ENCODE results near the gene NELFE. TPM values are rescaled to one million over a fixed set of nuclear protein-coding genes. Genes with fewer than 3 reads are reported as not detected.

The NELFE gene
- total RNA-seq, 1 experiment from 2014 or later, result 73.8 TPM

DNA sequence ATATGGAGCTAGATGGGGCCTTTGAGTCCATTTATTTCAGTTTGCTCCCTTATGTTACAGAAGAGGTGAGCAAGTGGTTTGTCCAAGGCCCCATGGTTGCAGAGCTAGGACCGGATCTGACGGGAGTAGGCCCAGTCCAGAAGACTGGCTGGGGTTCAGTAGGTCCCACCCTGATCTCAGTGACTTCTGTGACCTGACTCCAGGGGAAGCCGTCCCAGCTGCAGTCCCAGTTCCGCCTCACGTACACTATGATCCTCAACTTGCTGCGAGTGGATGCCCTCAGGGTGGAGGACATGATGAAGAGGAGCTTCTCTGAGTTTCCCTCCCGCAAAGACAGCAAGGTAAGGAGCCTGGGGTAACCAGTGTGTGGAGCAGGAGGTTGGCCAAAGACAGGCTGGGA, 7.7 kb upstream of the NELFE start:
- CTCF ChIA-PET, result interaction anchor here (1.8 kb wide), 1 partner anchor 14 kb away, joined by 6 read pairs; no protein-coding TSS in a partner anchor
- POLR2A ChIA-PET, result interaction anchor here (0.7 kb wide), 1 partner anchor 184 kb away, joined by 3 read pairs; no protein-coding TSS in a partner anchor
- H3K36me3 Mint-ChIP-seq, result peaks cover 63% of the 10 kb centered on the region

DNA sequence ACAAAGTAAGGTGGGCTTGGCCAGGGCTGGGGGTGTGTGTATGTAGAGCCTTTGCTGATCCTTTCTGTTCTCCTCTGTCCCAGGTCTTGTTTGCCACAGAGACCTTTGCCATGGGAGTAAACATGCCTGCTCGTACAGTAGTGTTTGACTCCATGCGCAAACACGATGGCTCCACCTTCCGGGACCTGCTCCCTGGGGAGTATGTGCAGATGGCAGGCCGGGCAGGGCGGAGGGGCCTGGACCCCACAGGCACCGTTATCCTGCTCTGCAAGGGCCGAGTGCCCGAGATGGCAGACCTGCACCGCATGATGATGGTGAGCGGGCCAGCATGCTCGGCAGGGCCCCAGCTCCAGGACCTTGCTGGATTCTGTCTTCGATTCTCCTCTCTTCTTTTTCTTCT, 6.9 kb upstream of the NELFE start:
- ATAC-seq, result no peak
- peaks cover 71% of the 10 kb centered on the region for H3K36me3 Mint-ChIP-seq
- POLR2A ChIA-PET, result no interaction called here
- CTCF ChIA-PET, result no interaction called here
- H3K4me3 Mint-ChIP-seq, result no peak overlapping the region
- no peak for DNase-seq (ENCODE audit: low spot score)
- no peaks in the 10 kb centered on the region for H3K9me3 Mint-ChIP-seq
- no peak overlapping the region for H3K27ac Mint-ChIP-seq
- no peaks in the 10 kb centered on the region for H3K4me1 Mint-ChIP-seq
- TF ChIP-seq, protein P1, sequence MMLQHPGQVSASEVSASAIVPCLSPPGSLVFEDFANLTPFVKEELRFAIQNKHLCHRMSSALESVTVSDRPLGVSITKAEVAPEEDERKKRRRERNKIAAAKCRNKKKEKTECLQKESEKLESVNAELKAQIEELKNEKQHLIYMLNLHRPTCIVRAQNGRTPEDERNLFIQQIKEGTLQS (CRISPR knock-in tag; conservative IDR thresholded peaks at IDR 0.05), result no peak
- TF ChIP-seq, protein P2, sequence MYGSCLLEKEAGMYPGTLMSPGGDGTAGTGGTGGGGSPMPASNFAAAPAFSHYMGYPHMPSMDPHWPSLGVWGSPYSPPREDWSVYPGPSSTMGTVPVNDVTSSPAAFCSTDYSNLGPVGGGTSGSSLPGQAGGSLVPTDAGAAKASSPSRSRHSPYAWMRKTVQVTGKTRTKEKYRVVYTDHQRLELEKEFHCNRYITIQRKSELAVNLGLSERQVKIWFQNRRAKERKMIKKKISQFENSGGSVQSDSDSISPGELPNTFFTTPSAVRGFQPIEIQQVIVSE (CRISPR knock-in tag; IDR thresholded peaks at IDR 0.05; ENCODE audit: borderline replicate concordance), result no peak
- TF ChIP-seq ATF2 (CRISPR knock-in tag; IDR thresholded peaks at IDR 0.05; ENCODE audit: borderline replicate concordance, low read depth) (no peak), CREM (CRISPR knock-in tag; IDR thresholded peaks at IDR 0.05) (no peak), ZNF416 (CRISPR knock-in tag; IDR thresholded peaks at IDR 0.05) (no peak), JAZF1 (CRISPR knock-in tag; IDR thresholded peaks at IDR 0.05) (no peak)
- H3K27me3 Mint-ChIP-seq (ENCODE audit: low read depth), result no peaks in the 10 kb centered on the region

More for the DNA sequence above, 7.7 kb upstream of the NELFE start:
- no peak overlapping the region for H3K27ac Mint-ChIP-seq
- H3K4me1 Mint-ChIP-seq, result no peaks in the 10 kb centered on the region
- TF ChIP-seq, protein P3, sequence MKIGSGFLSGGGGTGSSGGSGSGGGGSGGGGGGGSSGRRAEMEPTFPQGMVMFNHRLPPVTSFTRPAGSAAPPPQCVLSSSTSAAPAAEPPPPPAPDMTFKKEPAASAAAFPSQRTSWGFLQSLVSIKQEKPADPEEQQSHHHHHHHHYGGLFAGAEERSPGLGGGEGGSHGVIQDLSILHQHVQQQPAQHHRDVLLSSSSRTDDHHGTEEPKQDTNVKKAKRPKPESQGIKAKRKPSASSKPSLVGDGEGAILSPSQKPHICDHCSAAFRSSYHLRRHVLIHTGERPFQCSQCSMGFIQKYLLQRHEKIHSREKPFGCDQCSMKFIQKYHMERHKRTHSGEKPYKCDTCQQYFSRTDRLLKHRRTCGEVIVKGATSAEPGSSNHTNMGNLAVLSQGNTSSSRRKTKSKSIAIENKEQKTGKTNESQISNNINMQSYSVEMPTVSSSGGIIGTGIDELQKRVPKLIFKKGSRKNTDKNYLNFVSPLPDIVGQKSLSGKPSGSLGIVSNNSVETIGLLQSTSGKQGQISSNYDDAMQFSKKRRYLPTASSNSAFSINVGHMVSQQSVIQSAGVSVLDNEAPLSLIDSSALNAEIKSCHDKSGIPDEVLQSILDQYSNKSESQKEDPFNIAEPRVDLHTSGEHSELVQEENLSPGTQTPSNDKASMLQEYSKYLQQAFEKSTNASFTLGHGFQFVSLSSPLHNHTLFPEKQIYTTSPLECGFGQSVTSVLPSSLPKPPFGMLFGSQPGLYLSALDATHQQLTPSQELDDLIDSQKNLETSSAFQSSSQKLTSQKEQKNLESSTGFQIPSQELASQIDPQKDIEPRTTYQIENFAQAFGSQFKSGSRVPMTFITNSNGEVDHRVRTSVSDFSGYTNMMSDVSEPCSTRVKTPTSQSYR (CRISPR knock-in tag; IDR thresholded peaks at IDR 0.05), result no peak
- TF ChIP-seq, protein P2 (CRISPR knock-in tag; IDR thresholded peaks at IDR 0.05; ENCODE audit: borderline replicate concordance), result no peak
- no peak for TF ChIP-seq CREM (CRISPR knock-in tag; IDR thresholded peaks at IDR 0.05)
- H3K9me3 Mint-ChIP-seq, result no peaks in the 10 kb centered on the region
- no peaks in the 10 kb centered on the region for H3K27me3 Mint-ChIP-seq (ENCODE audit: low read depth)
- ATAC-seq, result no peak
- H3K4me3 Mint-ChIP-seq, result no peak overlapping the region
- no peak for DNase-seq (ENCODE audit: low spot score)

DNA sequence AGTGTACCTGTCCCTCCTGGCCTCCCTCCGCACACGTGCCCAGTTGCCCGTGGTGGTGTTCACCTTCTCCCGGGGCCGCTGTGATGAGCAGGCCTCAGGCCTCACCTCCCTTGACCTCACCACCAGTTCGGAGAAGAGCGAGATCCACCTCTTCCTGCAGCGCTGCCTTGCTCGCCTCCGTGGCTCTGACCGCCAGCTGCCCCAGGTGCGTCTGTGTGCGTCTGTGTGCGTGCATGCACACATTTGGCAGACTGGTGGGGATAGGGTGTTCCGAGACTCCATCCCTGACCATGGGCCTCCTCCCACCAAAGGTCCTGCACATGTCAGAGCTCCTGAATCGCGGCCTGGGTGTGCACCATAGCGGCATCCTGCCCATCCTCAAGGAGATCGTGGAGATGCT, 5.2 kb upstream of the NELFE start:
- ChIA-PET POLR2A (no interaction called here), CTCF (interaction anchor here (1.6 kb wide), 1 partner anchor 12 kb away, joined by 5 read pairs; no protein-coding TSS in a partner anchor)
- no peaks in the 10 kb centered on the region for H3K27me3 Mint-ChIP-seq (ENCODE audit: low read depth)
- peaks cover 62% of the 10 kb centered on the region for H3K36me3 Mint-ChIP-seq
- peaks cover 5% of the 10 kb centered on the region for H3K4me1 Mint-ChIP-seq
- ATAC-seq, result no peak
- H3K27ac Mint-ChIP-seq, result no peak overlapping the region
- no peak for DNase-seq (ENCODE audit: low spot score)
- H3K9me3 Mint-ChIP-seq, result no peaks in the 10 kb centered on the region
- H3K4me3 Mint-ChIP-seq, result no peak overlapping the region
- TF ChIP-seq NR2C2 (CRISPR knock-in tag; IDR thresholded peaks at IDR 0.05), result no peak
- TF ChIP-seq MXD4 (CRISPR knock-in tag; IDR thresholded peaks at IDR 0.05; ENCODE audit: borderline replicate concordance), result no peak
- TF ChIP-seq NR1H2 (CRISPR knock-in tag; IDR thresholded peaks at IDR 0.05), result no peak
- no peak for TF ChIP-seq CTCF (IDR thresholded peaks at IDR 0.05)
- TF ChIP-seq FOXJ3 (CRISPR knock-in tag; IDR thresholded peaks at IDR 0.05; ENCODE audit: borderline replicate concordance), result no peak
- no peak for TF ChIP-seq EMX1 (CRISPR knock-in tag; IDR thresholded peaks at IDR 0.05)
- TF ChIP-seq PRDM15 (CRISPR knock-in tag; IDR thresholded peaks at IDR 0.05), result no peak
- TF ChIP-seq, protein P4, sequence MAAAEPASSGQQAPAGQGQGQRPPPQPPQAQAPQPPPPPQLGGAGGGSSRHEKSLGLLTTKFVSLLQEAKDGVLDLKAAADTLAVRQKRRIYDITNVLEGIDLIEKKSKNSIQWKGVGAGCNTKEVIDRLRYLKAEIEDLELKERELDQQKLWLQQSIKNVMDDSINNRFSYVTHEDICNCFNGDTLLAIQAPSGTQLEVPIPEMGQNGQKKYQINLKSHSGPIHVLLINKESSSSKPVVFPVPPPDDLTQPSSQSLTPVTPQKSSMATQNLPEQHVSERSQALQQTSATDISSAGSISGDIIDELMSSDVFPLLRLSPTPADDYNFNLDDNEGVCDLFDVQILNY (CRISPR knock-in tag; IDR thresholded peaks at IDR 0.05), result no peak
- no peak for TF ChIP-seq SOX15 (CRISPR knock-in tag; IDR thresholded peaks at IDR 0.05)
- TF ChIP-seq JUN (CRISPR knock-in tag; IDR thresholded peaks at IDR 0.05), result no peak
- TF ChIP-seq, protein P5, sequence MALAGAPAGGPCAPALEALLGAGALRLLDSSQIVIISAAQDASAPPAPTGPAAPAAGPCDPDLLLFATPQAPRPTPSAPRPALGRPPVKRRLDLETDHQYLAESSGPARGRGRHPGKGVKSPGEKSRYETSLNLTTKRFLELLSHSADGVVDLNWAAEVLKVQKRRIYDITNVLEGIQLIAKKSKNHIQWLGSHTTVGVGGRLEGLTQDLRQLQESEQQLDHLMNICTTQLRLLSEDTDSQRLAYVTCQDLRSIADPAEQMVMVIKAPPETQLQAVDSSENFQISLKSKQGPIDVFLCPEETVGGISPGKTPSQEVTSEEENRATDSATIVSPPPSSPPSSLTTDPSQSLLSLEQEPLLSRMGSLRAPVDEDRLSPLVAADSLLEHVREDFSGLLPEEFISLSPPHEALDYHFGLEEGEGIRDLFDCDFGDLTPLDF (CRISPR knock-in tag; IDR thresholded peaks at IDR 0.05), result no peak
